Left lung (tissue), 10 donors: ENCODE results near the gene NDRG4. TPM values are rescaled to one million over a fixed set of nuclear protein-coding genes. Genes with fewer than 3 reads are reported as not detected.

Source experiments
- ATAC-seq: fragments of 200-7000 bp; cut with Tn5 transposase; one replicate; pipeline ENCODE4 v1.9.1; 2020; ENCODE audit warnings: moderate library complexity
- DNase-seq, 4 donors: peaks; one replicate each; pipeline ENCODE4 v3.0.0-alpha.2; 2013 to 2020
- H3K27ac ChIP-seq, 2 donors: fragments of 200-600 bp; sonication (generic) in 1 of 2; one replicate each; pipeline versions ENCODE4 v1.5.0 to v1.8.0; 2020 to 2021
- H3K27me3 ChIP-seq, 2 donors: fragments of 200-600 bp; sonication (generic) in 1 of 2; one replicate each; pipeline versions ENCODE4 v1.5.0 to v1.8.0; 2020 to 2021
- H3K36me3 ChIP-seq, 2 donors: fragments of 200-600 bp; sonication (generic) in 1 of 2; one replicate each; pipeline versions ENCODE4 v1.5.0 to v1.8.0; 2020 to 2021
- H3K4me1 ChIP-seq, 2 donors: fragments of 200-600 bp; one replicate each; pipeline ENCODE4 v1.8.0; 2021
- H3K4me3 ChIP-seq, 2 donors: fragments of 200-600 bp; sonication (generic) in 1 of 2; one replicate each; pipeline versions ENCODE4 v1.5.0 to v1.8.0; 2020 to 2021; ENCODE audit warnings: mild to moderate bottlenecking in 1 of 2
- H3K9me3 ChIP-seq, 2 donors: fragments of 200-600 bp; sonication (generic) in 1 of 2; one replicate each; pipeline versions ENCODE4 v1.5.0 to v1.8.0; 2020 to 2021
- intact Hi-C, 2 donors: fragments of 100-400 bp; cut with DNase I; formaldehyde crosslinking; loops; one replicate each; pipeline versions ENCODE4 v1.11.2 to v1.14.2; 2022
- polyA plus RNA-seq, 6 donors: library from polyadenylated mRNA; unstranded; fragments of 120-200 nt; gene quantifications; one replicate each; pipeline ENCODE4 v1.2.1, GENCODE V29; 2013; ENCODE audit not compliant: insufficient read length in 6 of 6
- total RNA-seq, 2 donors: library from RNA; stranded (reverse); fragmentation: NEBNext Ultra II Directional; extraction: Animal tissue kit (Norgen Biotek cat#: 25700); gene quantifications; one replicate each; pipeline ENCODE4 v1.2.1, GENCODE V29; 2021
- TF ChIP-seq, protein P1 (sequence below), 2 donors: fragments of 200-600 bp; sonication (generic) in 1 of 2; IDR thresholded peaks; one replicate each; pipeline versions ENCODE4 v1.5.0 to v1.8.0; 2021; ENCODE audit warnings: antibody characterized with exemption in 2 of 2
- donor health status: DM: no; HTN: yes; CAD: no.
- donor health status: DM: no; HTN: no; CAD: no.

Gene NDRG4
- total and polyA plus RNA-seq, 8 donors: 10.0 to 16.3 (median 13.1) TPM

DNA sequence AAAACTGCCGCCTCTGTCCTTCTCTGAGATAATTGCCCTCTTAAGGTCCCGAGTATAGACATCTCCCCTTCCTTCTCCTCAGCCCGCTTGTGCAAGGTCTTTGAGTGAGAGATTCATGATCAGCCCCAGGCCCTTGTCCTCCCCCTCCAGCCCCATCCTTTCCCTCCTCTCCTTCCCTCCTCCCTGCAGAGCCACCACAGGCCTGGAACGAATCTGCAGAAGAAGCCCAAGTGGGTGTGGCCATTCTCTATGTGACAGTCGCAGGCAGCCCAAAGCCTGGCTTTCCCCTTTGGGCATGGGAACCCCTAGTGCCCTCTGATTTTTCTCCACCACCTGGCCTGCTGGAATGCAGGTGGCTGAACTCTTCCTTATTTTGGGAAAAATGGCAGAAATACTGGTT, 7.2 kb upstream of the NDRG4 start:
- intact Hi-C loops: loop anchor here in 1 of 2 donors (5.0 kb wide), 1 partner anchor 145 kb away; no protein-coding TSS in a partner anchor
- Histone ChIP-seq H3K27ac (no peak overlapping the region), H3K27me3 (peaks cover 0 to 8% of the 10 kb centered on the region in 2 donors), H3K4me1 (peaks cover 0 to 3% of the 10 kb centered on the region in 2 donors), H3K36me3 (no peaks in the 10 kb centered on the region), H3K9me3 (no peaks in the 10 kb centered on the region), H3K4me3 (no peak overlapping the region)
- DNase-seq: no peak
- no peak for ATAC-seq
- TF ChIP-seq, protein P1, sequence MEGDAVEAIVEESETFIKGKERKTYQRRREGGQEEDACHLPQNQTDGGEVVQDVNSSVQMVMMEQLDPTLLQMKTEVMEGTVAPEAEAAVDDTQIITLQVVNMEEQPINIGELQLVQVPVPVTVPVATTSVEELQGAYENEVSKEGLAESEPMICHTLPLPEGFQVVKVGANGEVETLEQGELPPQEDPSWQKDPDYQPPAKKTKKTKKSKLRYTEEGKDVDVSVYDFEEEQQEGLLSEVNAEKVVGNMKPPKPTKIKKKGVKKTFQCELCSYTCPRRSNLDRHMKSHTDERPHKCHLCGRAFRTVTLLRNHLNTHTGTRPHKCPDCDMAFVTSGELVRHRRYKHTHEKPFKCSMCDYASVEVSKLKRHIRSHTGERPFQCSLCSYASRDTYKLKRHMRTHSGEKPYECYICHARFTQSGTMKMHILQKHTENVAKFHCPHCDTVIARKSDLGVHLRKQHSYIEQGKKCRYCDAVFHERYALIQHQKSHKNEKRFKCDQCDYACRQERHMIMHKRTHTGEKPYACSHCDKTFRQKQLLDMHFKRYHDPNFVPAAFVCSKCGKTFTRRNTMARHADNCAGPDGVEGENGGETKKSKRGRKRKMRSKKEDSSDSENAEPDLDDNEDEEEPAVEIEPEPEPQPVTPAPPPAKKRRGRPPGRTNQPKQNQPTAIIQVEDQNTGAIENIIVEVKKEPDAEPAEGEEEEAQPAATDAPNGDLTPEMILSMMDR (IDR thresholded peaks at IDR 0.05): no peak

DNA sequence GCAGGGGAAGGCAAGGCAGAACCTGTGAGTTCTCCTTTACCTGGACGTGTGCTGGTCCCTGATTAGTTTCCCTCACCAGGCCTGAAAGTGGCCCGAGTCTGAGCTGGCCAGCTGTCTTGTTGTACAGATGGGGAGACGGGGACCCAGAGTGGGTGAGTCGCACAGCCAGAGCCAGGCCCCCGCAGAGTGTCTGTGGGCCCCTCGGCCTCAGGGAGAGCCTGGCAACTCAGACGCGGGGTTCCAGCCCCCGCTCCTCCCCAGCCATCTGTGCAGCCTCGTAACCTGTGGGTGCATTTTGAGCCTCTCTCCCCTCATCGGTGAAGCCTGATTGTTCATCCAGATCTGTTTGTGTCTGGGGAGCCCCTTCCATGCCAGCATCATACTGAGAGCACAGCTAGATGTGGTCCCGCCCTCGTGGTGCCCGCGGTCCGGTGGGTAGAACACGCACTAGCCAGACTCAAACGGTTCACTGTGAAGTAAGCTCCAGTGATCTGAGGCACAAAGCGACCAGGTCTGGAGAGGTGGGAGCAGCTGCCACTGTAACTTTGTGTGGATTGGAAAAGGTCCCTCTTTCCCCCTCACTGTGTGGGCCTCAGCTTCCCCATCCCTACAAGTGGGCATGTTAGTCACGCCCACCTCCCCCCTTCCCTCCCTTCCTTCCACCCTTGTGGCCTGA, 6.0 kb upstream of the NDRG4 start:
- no peak overlapping the region for H3K27ac ChIP-seq
- H3K4me1 ChIP-seq: no peaks in the 10 kb centered on the region
- no peaks in the 10 kb centered on the region for H3K9me3 ChIP-seq
- no peak for ATAC-seq
- TF ChIP-seq, protein P1 (IDR thresholded peaks at IDR 0.05): no peak
- H3K27me3 ChIP-seq: peaks cover 0 to 9% of the 10 kb centered on the region in 2 donors
- intact Hi-C loops: loop anchor here in 1 of 2 donors (5.0 kb wide), 1 partner anchor 147 kb away; no protein-coding TSS in a partner anchor
- H3K4me3 ChIP-seq: no peak overlapping the region
- H3K36me3 ChIP-seq: no peaks in the 10 kb centered on the region
- no peak for DNase-seq

DNA sequence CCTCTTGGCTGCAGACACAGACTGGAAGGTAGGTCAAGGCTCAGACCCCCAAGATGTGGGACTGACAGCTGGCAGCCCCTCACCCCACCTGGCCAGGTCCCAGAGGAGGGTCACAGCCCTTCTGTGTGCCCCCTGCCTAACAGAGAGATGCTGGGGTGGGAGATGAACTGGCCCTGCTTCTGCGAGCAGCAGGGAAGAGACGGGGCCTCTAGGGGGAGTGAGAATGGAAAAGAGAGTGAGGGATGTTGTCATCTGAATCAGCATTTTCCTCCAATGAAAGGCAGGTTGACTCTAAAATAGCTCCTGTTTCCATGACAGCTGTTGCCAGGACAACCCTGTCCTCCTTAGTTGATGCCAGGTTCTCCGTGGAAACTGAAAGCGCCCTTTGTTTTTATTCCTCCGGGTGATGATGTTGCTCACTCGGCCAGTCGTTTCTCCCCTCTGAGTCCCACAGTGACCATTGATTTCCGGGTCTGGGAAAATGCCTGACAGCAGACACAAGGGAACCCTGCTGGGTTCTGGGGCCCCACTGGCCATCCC, 4.9 kb upstream of the NDRG4 start:
- H3K27me3 ChIP-seq: peaks cover 0 to 20% of the 10 kb centered on the region in 2 donors
- DNase-seq (peak in 2 of 4 donors; percentile 46 to 86), ATAC-seq (peak; percentile 51)
- no peaks in the 10 kb centered on the region for H3K9me3 ChIP-seq
- peaks cover 0 to 1% of the 10 kb centered on the region in 2 donors for H3K4me1 ChIP-seq
- no peak overlapping the region for H3K27ac ChIP-seq
- TF ChIP-seq, protein P1 (IDR thresholded peaks at IDR 0.05): no peak
- no peaks in the 10 kb centered on the region for H3K36me3 ChIP-seq
- no peak overlapping the region for H3K4me3 ChIP-seq
- intact Hi-C loops: loop anchor here in 1 of 2 donors (5.0 kb wide), 1 partner anchor 148 kb away; no protein-coding TSS in a partner anchor

DNA sequence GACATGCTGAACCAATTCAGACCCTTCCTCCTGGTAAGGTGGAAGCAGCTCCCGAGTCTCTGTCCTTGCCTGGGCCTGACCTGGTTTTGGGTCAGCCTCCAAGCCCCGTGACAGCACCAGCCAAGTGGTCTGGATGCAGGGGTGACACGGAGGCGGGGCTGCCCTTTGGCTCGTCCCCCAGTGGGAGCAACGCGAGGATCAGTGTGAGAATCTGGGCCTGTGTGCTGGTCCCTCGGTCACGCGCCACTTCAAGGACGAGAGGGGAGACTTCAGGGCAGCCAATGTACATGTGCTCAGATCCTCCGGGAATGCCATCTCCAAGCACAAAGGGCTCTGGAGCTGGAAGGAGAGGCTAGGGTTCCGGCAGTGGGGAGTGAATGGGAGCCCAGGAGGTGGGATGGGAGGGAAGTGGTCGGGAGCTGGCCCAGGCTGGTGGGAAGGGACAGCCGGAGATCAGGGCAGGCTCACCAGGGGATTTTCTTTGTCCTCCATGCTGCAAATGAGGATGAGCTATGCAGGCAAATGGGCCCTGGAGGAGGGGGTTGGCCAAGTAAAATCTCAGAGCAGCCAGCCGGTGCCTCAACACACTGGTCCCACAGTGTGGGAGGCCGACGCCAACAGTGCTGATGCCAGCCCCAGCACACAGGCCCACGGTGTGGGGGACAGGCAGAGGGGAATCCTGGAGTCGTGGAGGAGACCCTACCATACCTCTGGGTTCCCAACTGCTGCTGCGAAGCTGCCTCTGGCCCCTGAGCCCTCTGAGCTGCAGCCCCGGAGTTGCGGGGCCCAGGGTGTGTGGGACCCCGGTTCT, 4.2 kb upstream of the NDRG4 start:
- H3K4me3 ChIP-seq: no peak overlapping the region
- peaks cover 4 to 27% of the 10 kb centered on the region in 2 donors for H3K27me3 ChIP-seq
- no peaks in the 10 kb centered on the region for H3K36me3 ChIP-seq
- no peak for ATAC-seq
- H3K27ac ChIP-seq: no peak overlapping the region
- H3K4me1 ChIP-seq: peaks cover 3 to 4% of the 10 kb centered on the region in 2 donors
- no peaks in the 10 kb centered on the region for H3K9me3 ChIP-seq
- intact Hi-C loops: no loop called here
- DNase-seq: no peak
- TF ChIP-seq, protein P1 (IDR thresholded peaks at IDR 0.05): no peak

DNA sequence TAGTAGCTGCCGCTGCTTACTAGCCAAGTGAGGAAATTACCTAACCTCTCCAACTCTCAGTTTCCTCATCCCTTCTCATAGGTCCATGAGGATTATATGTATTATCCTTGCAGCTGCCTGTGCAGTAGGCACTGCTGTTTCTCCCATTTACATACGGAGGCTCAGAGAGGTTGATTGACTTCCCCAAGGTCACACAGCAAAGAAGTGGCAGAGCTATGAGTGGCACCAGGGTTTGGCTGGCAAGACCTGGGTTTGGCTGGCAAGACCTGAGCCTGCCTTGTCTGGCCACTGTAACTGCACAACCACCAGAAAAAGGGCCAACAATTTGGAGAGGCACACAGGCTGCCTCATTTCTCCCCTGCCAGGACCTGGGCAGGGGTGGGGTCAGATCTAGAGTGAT, 2.5 kb upstream of the NDRG4 start:
- no peak for ATAC-seq
- DNase-seq: no peak
- Histone ChIP-seq H3K9me3 (no peaks in the 10 kb centered on the region), H3K27ac (no peak overlapping the region), H3K4me1 (peaks cover 10 to 11% of the 10 kb centered on the region in 2 donors), H3K27me3 (peaks cover 12 to 45% of the 10 kb centered on the region in 2 donors), H3K36me3 (no peaks in the 10 kb centered on the region), H3K4me3 (no peak overlapping the region)
- TF ChIP-seq, protein P1 (IDR thresholded peaks at IDR 0.05): no peak
- intact Hi-C loops: no loop called here
